ENCODE results near the gene FAM47E. TPM values are rescaled to one million over a fixed set of nuclear protein-coding genes. Genes with fewer than 3 reads are reported as not detected.

FAM47E gene
- total RNA-seq, 2 donors from 2014 or later: 1.0 to 2.2 TPM

DNA sequence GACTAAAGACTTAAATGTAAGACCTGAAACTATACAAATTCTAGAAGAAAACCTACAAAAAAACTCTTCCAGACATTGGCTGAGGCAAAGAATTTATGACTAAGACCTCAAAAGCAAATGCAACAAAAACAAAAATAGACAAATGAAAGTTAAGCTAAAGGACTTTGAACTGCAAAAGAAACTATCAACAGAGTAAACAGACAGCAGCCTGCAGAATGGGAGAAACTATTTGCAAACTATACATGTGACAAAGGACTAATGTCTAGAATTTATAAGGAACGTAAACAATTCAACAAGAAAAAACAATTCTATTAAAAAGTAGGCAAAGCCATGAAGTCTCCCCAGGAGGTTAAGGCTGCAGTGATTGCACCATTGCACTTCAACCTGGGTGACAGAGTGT is 9.1 kb downstream of the FAM47E start:
- Histone ChIP-seq H3K27me3 (no peaks in the 10 kb centered on the region), H3K9me3 (no peaks in the 10 kb centered on the region), H3K4me1 (no peaks in the 10 kb centered on the region), H3K4me3 (no peak overlapping the region), H3K27ac (no peak overlapping the region), H3K36me3 (no peaks in the 10 kb centered on the region)
- DNase-seq (ENCODE audit: low spot score): no peak
- TF ChIP-seq, protein P1, sequence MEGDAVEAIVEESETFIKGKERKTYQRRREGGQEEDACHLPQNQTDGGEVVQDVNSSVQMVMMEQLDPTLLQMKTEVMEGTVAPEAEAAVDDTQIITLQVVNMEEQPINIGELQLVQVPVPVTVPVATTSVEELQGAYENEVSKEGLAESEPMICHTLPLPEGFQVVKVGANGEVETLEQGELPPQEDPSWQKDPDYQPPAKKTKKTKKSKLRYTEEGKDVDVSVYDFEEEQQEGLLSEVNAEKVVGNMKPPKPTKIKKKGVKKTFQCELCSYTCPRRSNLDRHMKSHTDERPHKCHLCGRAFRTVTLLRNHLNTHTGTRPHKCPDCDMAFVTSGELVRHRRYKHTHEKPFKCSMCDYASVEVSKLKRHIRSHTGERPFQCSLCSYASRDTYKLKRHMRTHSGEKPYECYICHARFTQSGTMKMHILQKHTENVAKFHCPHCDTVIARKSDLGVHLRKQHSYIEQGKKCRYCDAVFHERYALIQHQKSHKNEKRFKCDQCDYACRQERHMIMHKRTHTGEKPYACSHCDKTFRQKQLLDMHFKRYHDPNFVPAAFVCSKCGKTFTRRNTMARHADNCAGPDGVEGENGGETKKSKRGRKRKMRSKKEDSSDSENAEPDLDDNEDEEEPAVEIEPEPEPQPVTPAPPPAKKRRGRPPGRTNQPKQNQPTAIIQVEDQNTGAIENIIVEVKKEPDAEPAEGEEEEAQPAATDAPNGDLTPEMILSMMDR (IDR thresholded peaks at IDR 0.05): no peak

- Histone ChIP-seq H3K4me3 (no peak overlapping the region), H3K9me3 (no peaks in the 10 kb centered on the region), H3K27me3 (no peaks in the 10 kb centered on the region), H3K36me3 (no peaks in the 10 kb centered on the region), H3K4me1 (no peaks in the 10 kb centered on the region), H3K27ac (no peak overlapping the region)
- TF ChIP-seq, protein P1 (IDR thresholded peaks at IDR 0.05): no peak
- DNase-seq (ENCODE audit: low spot score): no peak
Measured at GRCh38 chr4:76265631-76266218, 14.2 kb downstream of the FAM47E start.

DNA sequence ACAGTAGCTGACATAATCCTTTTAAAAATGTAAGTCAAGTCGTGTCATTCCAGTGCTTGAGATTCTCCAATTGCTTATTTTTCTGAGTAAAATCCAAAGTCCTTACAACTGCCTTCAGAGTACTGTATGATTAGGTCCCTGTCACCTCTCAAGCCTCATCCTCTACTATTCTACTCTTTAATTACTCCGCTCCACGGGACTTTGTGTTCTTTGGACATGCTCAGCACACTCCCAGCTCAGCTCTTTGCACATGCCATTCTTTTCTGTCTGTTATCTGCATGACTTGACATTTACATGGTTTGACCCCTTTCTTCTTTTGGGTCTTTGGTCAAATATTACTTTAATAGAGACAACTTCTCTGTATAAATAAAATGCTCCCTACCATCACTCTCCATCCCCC is 15.1 kb downstream of the FAM47E start:
- H3K27me3 ChIP-seq: no peaks in the 10 kb centered on the region
- no peak overlapping the region for H3K27ac ChIP-seq
- H3K9me3 ChIP-seq: no peaks in the 10 kb centered on the region
- no peaks in the 10 kb centered on the region for H3K36me3 ChIP-seq
- DNase-seq (ENCODE audit: low spot score): no peak
- H3K4me3 ChIP-seq: no peak overlapping the region
- TF ChIP-seq, protein P1 (IDR thresholded peaks at IDR 0.05): no peak
- no peaks in the 10 kb centered on the region for H3K4me1 ChIP-seq

- Histone ChIP-seq H3K27ac (no peak overlapping the region), H3K36me3 (no peaks in the 10 kb centered on the region), H3K4me3 (no peak overlapping the region), H3K9me3 (no peaks in the 10 kb centered on the region), H3K27me3 (no peaks in the 10 kb centered on the region), H3K4me1 (no peaks in the 10 kb centered on the region)
- TF ChIP-seq, protein P1 (IDR thresholded peaks at IDR 0.05): no peak
- no peak for DNase-seq (ENCODE audit: low spot score)
Measured at GRCh38 chr4:76267811-76268210, 16.3 kb downstream of the FAM47E start.

DNA sequence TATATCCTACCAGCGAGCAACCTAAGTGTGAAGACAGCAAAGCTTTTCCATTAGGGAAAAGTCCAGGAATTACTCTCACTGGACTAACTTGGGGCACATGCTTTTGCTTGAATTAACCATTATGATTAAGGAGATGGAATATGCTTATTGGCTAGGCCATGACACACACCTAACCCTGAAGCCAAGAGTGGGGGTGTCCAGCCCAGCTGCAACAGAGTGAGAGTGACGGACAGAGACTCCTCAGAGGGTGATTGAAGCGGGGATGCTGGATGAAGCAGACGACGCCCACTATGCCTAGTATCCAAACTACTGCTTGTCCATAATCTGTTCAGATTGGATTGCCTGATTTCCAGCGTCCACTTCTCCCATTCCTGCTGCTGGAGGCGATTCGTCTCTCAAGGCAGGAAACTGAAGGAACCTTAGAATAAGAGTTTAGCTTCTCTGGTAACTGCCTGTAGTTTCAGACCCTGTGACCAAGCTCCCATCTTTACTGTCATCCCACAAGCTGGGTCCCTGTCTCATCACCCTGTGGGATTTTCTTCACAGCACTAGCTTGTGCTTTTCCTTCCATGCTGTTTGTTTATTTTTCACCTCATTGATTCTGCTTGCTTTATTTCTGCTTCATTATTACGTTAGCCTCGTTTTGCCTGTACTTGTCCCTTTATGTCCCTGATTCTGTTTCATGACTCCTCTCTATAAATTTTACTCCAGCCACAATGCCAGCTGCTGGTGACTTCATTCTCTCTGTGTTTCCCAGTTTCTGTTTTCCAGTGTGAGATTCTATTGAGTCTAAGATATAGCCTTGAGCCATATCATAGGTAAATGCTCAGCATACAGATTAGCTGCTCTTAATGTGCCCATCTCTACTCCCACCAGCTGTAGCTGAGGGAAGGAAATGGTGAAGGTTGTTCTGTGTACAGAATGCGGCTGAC is 19.0 kb downstream of the FAM47E start:
- Histone ChIP-seq H3K27ac (no peak overlapping the region), H3K4me3 (no peak overlapping the region), H3K4me1 (no peaks in the 10 kb centered on the region), H3K9me3 (no peaks in the 10 kb centered on the region), H3K36me3 (no peaks in the 10 kb centered on the region), H3K27me3 (no peaks in the 10 kb centered on the region)
- no peak for DNase-seq (ENCODE audit: low spot score)
- TF ChIP-seq, protein P1 (IDR thresholded peaks at IDR 0.05): no peak

All from right atrium auricular region (tissue), 2 donors.